NCI-H128 (cell line): Measurements from ENCODE around the gene KRT39.
"Not testable (repeated sequence)": the region's sequence is repeated elsewhere in the genome, so short reads cannot be mapped to it uniquely, and the experiment has no call there.

Source experiments
- DNase-seq: peaks from one replicate; lab custom pipeline; 2025; ENCODE audit not compliant: unreplicated experiment; lab: John Stamatoyannopoulos, UW

The KRT39 gene

DNA sequence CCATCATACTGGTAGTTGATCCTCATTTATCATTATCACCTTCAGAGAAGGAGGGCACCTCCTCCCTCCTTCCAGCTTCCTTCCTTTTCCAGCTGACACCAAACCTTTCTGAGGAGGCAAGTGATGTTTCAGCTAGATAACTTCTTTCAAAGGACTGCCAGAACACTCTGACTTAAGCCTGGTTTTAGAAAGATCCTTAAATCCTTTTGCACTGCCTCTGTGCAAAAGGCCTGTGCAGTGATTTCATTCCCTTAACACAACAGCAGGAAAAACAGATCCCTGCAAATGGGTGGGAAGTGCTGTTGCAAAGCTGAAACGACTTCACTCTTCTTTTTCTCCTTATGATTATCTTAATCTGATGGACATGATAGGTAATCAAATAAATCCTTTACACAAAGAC is 22.2 kb downstream of the KRT39 start:
- DNase-seq: no peak

- no peak for DNase-seq
Measured at GRCh38 chr17:40942553-40942952, 24.2 kb downstream of the KRT39 start.

- no peak for DNase-seq
Measured at GRCh38 chr17:40940266-40940665, 26.5 kb downstream of the KRT39 start.

GRCh38 chr17:40938981-40939380 is 27.8 kb downstream of the KRT39 start:
- no peak for DNase-seq

- DNase-seq: no peak
Measured at GRCh38 chr17:40937384-40937819, 29.3 kb downstream of the KRT39 start, which contains the start of gene KRT23. Gene KRT23, minus strand, starts transcription at chr17:40937646. Its CDS starts 1,043 bp downstream, at chr17:40936603.

- no peak for DNase-seq
Measured at GRCh38 chr17:40936976-40937375, 29.8 kb downstream of the KRT39 start.

DNA sequence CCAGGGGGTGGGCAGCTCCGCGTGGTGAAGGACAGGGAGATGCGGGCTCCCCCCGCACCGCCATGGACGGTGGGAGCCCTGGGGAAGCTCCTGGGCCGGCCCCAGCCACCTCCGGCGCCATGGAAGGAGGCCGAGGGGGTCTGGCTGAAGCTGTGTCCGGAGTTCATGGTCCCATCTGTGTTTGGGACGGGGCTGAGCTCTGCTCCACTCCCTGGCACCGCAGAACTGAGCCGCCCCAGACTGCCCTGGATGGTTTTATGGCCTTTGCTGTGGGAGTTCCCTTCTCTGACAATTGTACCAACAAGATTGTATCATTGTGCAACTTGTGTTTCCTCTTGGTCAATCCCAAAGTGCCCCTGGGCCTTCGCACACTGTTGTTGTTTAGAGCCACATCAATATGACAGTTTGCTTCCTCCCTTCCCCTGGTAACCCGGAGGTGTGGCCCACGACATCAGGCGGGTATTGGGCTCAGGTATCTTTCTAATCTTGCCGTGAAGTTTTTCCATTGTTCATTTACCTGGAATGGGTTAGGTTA is 30.2 kb downstream of the KRT39 start:
- DNase-seq: no peak

GRCh38 chr17:40935624-40936023 is 31.1 kb downstream of the KRT39 start:
- DNase-seq: no peak

DNA sequence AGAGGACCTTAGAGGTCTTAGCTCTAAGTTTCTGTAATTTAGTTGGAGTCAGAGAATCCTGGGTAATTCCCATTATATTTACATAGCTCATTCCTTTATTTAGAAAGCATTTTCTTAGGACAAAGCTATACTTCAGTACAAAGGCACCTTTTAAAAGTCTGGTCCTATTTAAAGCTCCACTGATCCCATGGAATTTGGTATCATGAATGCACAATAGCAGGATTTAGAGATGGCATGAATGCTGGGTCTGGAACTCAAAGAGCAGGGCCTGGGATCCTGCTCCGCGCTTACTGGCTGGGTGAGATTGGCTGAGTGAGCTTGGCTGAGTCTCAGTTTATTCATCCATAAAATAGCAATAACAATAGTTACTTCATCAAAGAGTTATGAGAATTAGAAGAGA is 34.1 kb downstream of the KRT39 start:
- no peak for DNase-seq

DNA sequence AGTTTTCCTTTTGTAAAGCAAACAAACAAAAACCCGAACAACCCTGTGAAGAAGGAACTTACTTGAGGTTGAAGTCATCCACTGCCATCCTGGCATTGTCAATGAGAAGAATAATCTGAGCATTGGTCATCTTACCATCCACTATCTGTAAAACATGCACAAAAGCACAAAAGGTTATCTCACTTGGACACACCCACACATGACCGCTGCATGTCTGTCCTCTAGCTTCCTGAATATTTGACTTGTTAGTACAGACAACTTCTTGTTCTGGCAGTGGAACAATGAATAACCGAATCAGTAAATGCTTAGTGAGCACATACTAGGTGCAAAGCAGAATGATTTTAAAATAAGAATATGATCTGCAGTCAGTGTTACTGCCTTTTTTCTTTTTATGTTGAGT is 35.4 kb downstream of the KRT39 start:
- DNase-seq: no peak

DNA sequence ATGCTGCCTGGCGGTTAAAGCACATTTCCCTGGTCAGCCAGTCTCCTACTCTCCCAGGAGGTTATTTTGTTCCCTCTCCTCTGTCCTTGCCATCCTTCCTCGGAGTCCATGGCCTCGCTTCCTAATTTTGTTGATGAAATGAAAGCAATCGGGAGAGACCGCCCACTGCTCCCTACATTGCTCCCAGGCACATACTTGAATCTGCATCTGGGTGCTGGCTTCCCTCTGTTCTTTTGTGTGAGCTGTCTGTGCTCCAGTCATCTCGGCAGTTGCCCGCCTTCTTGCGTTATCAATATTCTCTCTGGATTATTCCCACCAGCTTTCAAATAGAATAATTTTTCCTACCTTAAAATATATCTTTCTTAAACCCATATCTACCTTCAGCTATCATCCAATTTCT is 40.4 kb downstream of the KRT39 start:
- no peak for DNase-seq

DNA sequence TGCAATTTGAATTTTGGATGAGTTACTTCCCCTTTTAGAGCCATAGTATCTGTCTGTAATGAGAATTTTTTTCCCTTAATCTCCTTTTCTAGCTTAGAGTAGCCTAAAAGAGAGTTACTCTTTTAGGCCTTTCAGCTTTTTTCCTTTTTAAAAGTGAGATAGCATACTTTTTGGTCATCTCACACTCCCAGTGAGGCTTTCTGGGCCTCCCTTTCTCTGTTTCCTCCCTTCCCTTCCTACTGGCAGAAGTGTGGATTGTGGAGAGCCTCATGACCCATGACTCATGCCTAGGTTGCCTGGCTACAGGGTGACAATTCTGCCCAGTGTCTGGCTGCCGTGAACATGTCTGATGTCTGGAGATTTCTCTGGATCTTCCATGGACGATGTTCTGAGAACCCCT is 44.5 kb downstream of the KRT39 start:
- DNase-seq: no peak

GRCh38 chr17:40921026-40921425 is 45.7 kb downstream of the KRT39 start:
- DNase-seq: no peak

DNA sequence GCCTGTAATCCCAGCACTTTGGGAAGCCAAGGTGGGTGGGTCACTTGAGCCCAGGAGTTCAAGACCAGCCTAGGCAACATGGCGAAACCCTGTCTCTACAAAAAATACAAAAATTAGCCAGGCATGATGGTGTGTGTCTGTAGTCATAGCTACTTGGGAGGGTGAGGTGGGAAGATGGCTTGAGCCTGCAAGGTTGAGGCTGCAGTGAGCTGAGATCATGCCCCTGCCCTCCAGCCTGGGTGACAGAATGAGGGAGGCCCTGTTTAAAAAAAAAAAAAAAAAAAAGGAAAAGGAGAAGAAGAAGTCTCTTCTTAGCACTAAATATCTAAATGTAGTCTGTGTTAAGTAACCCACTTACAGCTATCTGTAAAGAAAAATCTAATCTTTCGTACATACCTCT is 49.6 kb downstream of the KRT39 start:
- DNase-seq: not testable (repeated sequence)

DNA sequence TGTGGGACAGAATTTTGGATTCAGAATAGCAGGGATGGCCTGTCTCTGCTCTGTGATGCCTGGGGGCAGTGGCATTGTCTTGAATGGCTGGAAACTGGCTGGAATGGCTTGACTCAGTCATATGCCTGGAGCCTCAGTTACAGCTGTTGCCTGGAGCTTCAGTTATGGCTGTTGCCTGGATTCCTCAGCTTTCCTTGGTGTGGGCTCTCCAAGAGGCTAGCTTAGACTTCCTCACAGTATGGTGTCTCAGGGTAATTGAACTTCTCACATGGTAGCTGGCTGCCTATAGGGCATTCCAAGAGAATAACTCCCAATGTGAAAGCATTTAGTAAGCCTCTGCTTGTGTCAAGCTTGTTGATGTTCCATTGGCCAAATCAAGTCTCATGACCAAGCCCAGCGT is 50.4 kb downstream of the KRT39 start:
- no peak for DNase-seq

DNA sequence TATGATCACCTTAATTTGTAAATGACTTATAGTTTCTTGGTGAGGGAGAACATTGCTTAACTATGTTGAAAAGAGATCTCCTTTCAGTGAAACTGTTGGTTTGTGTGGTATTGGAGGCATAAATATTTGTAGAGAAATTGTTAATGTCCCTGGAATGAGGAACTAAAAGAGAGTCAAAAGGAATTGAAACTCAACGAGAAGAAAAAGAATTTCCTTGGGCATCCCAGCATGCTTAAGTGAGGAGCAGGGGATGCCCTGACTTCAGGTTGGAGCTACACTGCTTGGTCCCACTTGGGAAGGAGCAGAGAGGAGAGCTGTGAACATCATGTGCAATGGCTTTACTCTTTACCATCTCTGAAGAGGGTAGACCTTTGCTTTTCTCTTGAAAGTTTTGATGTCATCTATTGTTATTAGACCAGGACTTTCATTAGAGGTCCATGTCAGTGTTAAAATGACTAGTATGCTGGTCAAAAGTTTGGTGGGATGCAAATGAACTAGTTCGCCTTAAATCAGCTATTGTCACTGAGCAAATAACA is 51.0 kb downstream of the KRT39 start:
- DNase-seq: no peak

- no peak for DNase-seq
Measured at GRCh38 chr17:40915199-40915661, 51.5 kb downstream of the KRT39 start.

GRCh38 chr17:40914075-40914855 is 52.5 kb downstream of the KRT39 start:
- no peak for DNase-seq

DNA sequence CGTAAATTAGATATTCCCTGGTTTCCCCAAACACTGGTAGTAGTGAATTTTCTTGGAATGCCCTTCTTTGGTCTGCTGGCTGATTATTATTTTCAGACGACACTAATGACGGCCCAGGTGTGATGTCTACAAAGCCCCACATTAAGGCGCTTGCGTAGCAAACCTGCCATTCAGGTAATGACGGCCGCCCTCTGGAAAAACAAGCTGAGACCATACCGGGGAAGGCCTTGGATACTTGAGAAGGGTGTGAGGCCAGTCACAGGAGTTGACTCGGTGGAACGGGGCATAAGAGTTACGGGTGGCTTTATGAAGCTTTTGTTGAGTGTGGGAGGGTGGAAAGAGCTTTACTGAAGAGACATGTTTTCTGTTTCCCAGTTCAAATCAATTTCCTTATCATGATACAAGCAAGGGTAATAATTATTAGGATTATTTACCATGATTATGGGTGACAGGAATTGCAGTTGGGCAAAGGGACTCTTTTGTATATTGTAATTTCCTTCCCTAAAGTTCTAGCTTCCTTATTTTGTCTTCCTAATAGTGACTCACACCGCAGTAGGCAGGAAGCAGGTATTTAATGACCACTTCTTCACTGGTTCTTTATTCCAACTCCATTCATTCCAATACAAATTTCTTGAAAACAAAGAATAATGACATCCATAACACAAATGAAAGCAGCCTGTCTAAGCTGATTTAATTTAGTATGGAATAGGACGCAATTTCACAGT is 54.1 kb downstream of the KRT39 start:
- DNase-seq: no peak

DNA sequence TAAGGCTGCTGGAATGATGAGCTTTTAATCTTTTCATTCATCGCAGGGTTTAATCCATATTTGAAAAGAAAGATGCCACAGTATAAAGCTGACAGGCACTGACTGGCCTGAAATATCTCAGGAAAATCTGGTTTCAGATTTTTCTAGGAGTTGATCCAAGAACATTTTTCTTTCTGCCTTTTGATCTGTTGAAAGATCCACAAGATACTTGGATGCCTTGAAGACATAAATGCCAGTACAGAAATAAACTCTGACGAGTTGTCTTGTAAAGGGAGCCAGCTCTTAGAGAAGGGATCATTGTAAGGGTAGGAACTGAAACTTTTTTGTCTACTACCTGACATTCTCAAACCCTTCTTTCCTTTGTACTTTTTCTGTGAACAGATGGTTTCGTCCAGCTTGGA is 56.3 kb downstream of the KRT39 start:
- no peak for DNase-seq

GRCh38 chr17:40909755-40910154 is 57.0 kb downstream of the KRT39 start:
- DNase-seq: no peak

DNA sequence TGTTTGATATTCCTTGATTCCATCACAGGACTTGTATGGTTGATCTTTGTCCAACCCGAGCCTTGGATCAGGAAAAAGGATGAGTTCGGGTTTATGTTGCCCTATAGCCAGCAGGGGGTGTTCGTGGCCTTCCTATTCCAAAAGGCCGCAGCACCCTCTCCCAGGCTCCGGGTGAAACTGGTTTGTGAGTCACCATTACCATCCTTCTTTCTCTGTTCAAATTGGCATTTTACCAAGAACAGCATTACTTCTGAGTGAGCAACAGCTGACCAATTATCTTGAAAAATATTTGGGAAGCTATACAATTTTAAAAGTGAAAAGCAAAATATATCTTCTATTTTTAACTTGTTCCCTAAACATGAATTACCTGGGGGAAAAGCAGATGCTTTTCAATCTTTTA is 57.4 kb downstream of the KRT39 start:
- DNase-seq: peak; percentile 23
